Measurements from ENCODE around the gene ZMIZ1.

Gene ZMIZ1

DNA sequence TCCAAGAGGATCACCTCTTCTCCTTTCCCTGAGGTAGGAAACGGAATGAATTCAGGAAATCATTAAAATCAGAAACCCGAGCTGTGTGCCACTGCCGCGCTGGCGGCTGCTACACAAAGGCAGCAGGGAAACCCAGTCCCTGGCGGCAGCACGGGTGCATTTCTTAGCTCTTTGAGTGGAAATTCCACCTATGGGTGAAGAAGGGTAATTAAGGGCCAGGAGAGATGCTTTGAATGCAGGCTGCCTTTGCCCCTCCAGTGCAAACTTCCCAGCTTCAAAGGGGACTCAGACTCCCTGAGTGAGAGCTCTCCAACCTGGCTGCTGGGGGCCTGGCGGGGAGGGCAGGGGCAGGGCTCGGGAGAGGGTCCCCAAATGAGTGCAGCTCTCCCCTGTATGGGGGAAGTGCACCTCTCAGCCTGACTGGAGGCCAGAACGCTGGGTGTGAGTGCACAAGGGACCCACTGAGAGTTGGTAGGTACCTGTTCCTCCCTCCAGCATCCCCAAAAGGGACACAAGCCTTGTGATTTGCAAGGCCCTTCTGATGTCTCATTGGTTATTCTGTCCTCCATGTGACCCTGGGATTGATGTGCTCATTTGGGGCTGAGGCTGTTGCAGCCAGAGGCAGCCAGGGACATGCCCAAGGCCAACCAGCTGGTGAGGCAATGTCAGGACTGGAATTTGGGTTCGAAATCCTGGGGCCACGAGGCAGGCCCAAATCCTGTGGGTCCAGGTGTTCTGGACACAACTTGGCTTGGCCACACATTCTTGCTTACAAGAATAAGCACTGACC lies 16.3 kb upstream of the ZMIZ1 start:
- Histone ChIP-seq H3K9ac (no peak overlapping the region), H3K36me3 (no peaks in the 10 kb centered on the region), H3K4me2 (0 out of 2 replicates have a peak overlapping the region, but pooled peaks have one; percentile 25), H3K9me3 (no peaks in the 10 kb centered on the region), H4K20me1 (no peaks in the 10 kb centered on the region), H3K27ac (no peak overlapping the region), H3K4me3 (no peak overlapping the region), H3K4me1 (peaks cover 19% of the 10 kb centered on the region), H3K27me3 (no peaks in the 10 kb centered on the region)
- TF ChIP-seq Cebpa-rat (IDR thresholded peaks at IDR 0.05), result no peak

- Histone ChIP-seq H3K4me2 (no peak overlapping the region), H3K27me3 (no peaks in the 10 kb centered on the region), H3K4me1 (peaks cover 14% of the 10 kb centered on the region), H3K9me3 (no peaks in the 10 kb centered on the region), H3K36me3 (no peaks in the 10 kb centered on the region), H3K27ac (no peak overlapping the region), H3K9ac (no peak overlapping the region), H4K20me1 (no peaks in the 10 kb centered on the region), H3K4me3 (no peak overlapping the region)
- TF ChIP-seq Cebpa-rat (IDR thresholded peaks at IDR 0.05), result no peak
Observed at GRCh38 chr10:79053081-79053434, 15.7 kb upstream of the ZMIZ1 start.

DNA sequence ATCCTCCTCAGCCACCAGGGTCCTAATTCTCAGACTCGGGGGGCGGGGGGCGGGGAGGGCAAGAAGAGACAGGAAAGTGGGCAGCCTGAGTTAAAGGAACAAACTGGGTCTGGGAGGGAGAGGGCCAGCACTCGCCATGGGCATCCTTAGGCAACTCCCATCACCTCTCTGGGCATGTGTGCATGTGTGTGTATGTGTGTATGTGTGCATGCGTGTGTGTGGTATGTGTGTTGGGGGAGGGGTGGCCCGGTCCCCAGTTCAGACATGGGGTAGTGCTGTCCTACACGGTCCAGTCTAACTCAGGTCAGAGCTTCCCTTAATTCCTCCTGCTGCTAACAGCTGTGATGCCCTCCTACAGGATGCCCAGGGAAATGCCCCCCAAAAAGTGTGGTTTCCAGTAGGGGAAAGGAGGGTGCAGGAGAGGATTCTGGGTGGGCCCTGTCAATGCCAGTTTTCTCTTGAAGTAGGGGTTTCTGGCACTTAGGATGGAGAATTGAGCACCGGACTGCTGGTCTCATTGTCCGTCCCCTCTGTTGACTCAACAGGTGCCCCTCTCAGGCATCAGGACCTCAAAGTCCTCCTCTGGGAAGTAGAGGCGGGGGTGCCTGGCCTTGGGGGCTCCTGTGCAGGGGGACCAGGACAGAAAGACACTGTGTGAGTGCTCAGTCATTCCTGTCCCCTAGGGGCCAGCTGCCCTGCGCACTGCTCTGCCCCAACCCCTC lies 15.1 kb upstream of the ZMIZ1 start:
- Histone ChIP-seq H3K9me3 (no peaks in the 10 kb centered on the region), H3K9ac (no peak overlapping the region), H3K4me1 (peaks cover 8% of the 10 kb centered on the region), H4K20me1 (no peaks in the 10 kb centered on the region), H3K4me3 (no peak overlapping the region), H3K27me3 (no peaks in the 10 kb centered on the region), H3K36me3 (no peaks in the 10 kb centered on the region), H3K27ac (no peak overlapping the region), H3K4me2 (no peak overlapping the region)
- no peak for TF ChIP-seq Cebpa-rat (IDR thresholded peaks at IDR 0.05)

DNA sequence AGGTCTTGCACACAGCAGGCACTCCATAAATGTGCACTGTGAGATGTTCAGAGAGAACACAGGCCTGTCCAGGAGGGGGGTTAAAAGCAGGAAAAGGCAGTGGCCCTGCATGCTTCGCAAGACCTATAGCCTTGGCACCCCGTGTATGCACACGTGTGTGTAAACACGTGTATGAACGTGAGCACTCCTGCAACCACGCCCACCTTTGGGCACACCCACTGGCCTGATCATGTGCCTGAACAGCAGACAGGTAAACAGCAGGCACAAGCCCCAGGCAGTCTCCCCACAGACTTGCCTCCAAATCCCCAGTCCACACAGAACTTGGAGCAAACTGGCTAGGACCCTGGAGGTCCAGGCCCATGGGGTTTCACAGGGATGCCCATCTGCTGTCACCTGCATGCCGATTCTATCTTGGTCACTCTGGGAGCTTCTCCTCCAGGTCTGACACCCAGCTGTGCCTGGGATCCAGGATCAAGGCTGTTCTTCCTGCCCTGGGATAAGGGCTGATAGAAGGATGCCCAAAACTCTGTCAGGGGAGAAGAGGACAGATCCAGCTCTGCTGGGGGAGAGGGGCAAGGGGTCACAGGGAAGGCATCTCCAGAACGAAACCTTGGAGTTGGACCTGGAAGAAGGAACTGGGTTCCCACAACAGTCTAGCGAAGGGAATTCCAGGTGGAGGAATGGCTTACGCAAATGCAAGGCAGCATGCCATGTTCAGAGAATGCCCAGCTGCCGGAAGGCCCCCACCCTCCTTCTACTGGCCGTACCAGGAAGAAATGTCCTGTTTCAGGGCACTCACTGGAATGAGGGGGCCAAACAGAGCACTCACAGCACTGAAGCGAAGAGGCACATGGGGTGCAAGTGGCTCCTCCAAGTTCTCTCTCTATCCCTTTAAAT lies 14.3 kb upstream of the ZMIZ1 start:
- Histone ChIP-seq H3K9me3 (no peaks in the 10 kb centered on the region), H3K36me3 (no peaks in the 10 kb centered on the region)

GRCh38 chr10:79055100-79055782 lies 13.5 kb upstream of the ZMIZ1 start:
- no peaks in the 10 kb centered on the region for H3K9me3 ChIP-seq
- no peaks in the 10 kb centered on the region for H4K20me1 ChIP-seq
- no peak for TF ChIP-seq Cebpa-rat (IDR thresholded peaks at IDR 0.05)
- H3K4me1 ChIP-seq, result peaks cover 6% of the 10 kb centered on the region; the same call in 1 of the 2 replicates
- no peaks in the 10 kb centered on the region for H3K36me3 ChIP-seq
- H3K4me3 ChIP-seq, result no peak overlapping the region
- no peak overlapping the region for H3K4me2 ChIP-seq
- H3K27ac ChIP-seq, result no peak overlapping the region
- H3K9ac ChIP-seq, result no peak overlapping the region
- 0 out of 2 replicates have a peak, but pooled peaks cover 2% of the 10 kb centered on the region for H3K27me3 ChIP-seq

More for the DNA sequence above, 14.3 kb upstream of the ZMIZ1 start:
- H3K27me3 ChIP-seq, result no peaks in the 10 kb centered on the region
- no peaks in the 10 kb centered on the region for H4K20me1 ChIP-seq
- no peak overlapping the region for H3K9ac ChIP-seq
- TF ChIP-seq Cebpa-rat (IDR thresholded peaks at IDR 0.05), result no peak
- no peak overlapping the region for H3K27ac ChIP-seq
- H3K4me3 ChIP-seq, result no peak overlapping the region
- no peak overlapping the region for H3K4me2 ChIP-seq
- 0 out of 2 replicates have a peak, but pooled peaks cover under 1% of the 10 kb centered on the region for H3K4me1 ChIP-seq

DNA sequence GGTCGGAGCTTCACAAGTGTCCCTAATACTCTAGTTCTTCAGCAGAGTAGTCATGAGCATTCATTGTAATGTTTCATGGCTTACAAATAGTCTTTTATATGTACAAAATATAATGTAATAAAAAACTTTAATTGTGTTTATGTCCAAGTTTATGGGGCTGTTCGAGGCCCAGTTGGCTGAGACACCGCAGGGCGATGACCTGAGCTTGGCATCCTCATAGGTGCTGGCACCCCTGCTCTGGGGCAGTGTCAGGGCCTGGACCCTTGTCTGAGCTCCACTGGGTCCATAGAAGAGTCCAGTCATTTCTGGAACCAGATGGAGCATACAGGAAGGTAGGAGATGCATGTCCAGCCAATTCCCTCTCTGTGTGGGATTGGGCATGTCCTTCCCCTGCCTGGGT lies 12.9 kb upstream of the ZMIZ1 start:
- Histone ChIP-seq H3K27ac (no peak overlapping the region), H3K36me3 (no peaks in the 10 kb centered on the region), H3K4me3 (no peak overlapping the region), H3K27me3 (0 out of 2 replicates have a peak, but pooled peaks cover 5% of the 10 kb centered on the region), H3K4me1 (peaks cover 6% of the 10 kb centered on the region; the same call in 1 of the 2 replicates), H3K4me2 (no peak overlapping the region), H4K20me1 (no peaks in the 10 kb centered on the region), H3K9ac (no peak overlapping the region), H3K9me3 (no peaks in the 10 kb centered on the region)
- TF ChIP-seq Cebpa-rat (IDR thresholded peaks at IDR 0.05), result no peak

DNA sequence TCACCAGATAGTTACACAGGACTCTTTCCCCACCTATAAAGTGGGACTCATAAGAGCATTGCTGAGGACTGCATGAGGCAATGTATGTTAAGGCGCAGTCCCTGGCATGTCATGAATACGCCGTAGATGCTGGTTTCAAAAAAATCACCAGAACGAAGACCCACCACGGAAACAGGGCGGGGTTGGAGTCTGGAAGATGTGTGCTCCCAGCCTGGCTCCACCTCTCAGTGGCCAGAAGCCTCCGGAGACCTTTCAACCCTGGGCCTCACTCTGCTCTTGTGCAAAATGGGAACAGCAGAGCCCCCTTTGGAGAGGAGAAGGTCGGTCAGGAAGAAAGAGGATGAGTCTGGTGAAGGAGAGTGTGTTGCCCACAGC lies 12.4 kb upstream of the ZMIZ1 start:
- no peak for TF ChIP-seq Cebpa-rat (IDR thresholded peaks at IDR 0.05)
- no peak overlapping the region for H3K4me3 ChIP-seq
- no peak overlapping the region for H3K27ac ChIP-seq
- no peak overlapping the region for H3K9ac ChIP-seq
- H3K4me2 ChIP-seq, result no peak overlapping the region
- no peaks in the 10 kb centered on the region for H4K20me1 ChIP-seq
- no peaks in the 10 kb centered on the region for H3K9me3 ChIP-seq
- H3K36me3 ChIP-seq, result no peaks in the 10 kb centered on the region
- H3K27me3 ChIP-seq, result 0 out of 2 replicates have a peak, but pooled peaks cover 5% of the 10 kb centered on the region
- peaks cover 6% of the 10 kb centered on the region; the same call in 1 of the 2 replicates for H3K4me1 ChIP-seq

DNA sequence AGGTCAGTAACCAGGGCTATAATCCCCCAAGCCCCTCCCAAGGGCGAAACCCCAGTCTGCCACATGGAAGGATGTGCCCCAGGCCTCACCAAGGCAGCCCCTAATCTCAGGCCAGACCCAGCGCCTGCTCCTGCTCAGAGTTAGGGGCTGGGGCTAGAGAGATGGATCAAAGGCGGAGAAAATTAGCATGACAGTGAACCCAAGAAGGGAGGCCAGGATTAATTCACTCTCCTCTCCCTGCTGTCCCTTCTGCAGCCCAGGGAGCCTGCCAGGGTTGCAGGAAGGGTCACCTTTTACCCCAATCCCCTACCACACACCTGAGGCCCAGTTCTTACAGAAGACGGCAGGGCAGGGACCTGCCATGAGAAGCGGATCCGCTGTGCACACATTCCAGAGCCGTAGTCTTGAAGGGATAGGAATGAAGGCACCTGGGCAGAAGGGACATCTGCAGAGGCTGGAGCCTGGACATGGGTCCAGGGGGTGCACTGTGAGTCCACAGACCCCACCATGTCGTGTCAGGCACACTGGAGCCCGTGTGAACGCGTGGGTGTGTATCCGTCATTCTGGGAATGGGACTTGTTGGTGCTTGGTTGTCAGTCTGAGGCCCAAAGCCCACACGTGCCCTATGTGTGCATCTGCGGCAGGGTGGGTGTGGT lies 11.9 kb upstream of the ZMIZ1 start:
- peaks cover 6% of the 10 kb centered on the region; the same call in 1 of the 2 replicates for H3K4me1 ChIP-seq

More for the DNA sequence above, 11.9 kb upstream of the ZMIZ1 start:
- H3K36me3 ChIP-seq, result no peaks in the 10 kb centered on the region
- no peak overlapping the region for H3K4me3 ChIP-seq
- H3K4me2 ChIP-seq, result no peak overlapping the region
- H3K27me3 ChIP-seq, result 0 out of 2 replicates have a peak, but pooled peaks cover 5% of the 10 kb centered on the region
- H4K20me1 ChIP-seq, result no peaks in the 10 kb centered on the region
- H3K9me3 ChIP-seq, result no peaks in the 10 kb centered on the region
- no peak overlapping the region for H3K9ac ChIP-seq
- no peak overlapping the region for H3K27ac ChIP-seq
- no peak for TF ChIP-seq Cebpa-rat (IDR thresholded peaks at IDR 0.05)

Measured in BLaER1 (cell line).